Skeletal muscle cell (primary cell): ENCODE results near the gene LMBRD1.

ENCODE experiments used
- DNase-seq: peaks from one replicate; pipeline ENCODE4 v3.0.0-alpha.2; 2010; ENCODE audit warnings: low read depth
- H3K4me3 ChIP-seq: 2 replicates; pipeline ENCODE4 v1.5.1; 2011; ENCODE audit warnings: low read depth, mild to moderate bottlenecking, control low read depth, low read length, moderate library complexity

Gene LMBRD1

DNA sequence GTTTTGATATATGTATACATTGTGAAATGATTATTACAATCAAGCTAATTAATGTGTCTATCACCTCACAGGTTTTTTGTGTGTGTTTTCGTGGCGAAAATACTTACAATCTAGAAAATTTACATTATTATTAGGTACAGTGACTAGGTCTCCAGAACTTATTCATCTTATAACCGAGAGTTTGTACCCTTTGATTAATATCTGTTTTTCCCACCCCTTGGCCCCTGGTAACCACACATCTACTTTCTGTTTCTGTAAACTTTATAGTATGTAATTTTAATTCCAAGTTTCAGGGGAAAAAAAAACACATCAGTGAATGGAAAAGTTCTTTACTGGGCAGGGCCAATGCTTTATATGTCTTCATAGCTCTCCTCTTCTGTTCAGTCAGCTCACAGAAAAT, 131.4 kb downstream of the LMBRD1 start:
- DNase-seq: no peak
- H3K4me3 ChIP-seq: no peak overlapping the region

- no peak for DNase-seq
- no peak overlapping the region for H3K4me3 ChIP-seq
Observed at GRCh38 chr6:69664551-69664950, 132.3 kb downstream of the LMBRD1 start.

DNA sequence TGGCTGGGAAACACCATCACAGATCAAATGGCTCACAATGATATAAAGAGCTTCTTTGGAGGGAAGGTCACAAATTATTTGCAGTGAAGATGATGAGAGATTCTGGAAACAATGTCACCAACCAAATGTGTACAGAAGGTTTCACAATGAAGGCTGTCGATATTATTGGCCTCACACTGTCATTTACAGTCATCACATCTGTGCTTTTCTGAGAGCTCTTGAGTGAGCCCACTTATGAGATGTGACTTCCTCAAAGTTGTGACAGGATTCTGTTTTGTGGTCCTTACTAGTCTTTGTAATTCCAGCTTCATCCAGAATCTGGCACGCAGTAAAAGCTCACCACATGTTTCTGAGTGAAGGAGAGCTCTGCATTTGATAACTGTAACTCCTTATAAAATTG, 133.6 kb downstream of the LMBRD1 start:
- no peak for DNase-seq
- H3K4me3 ChIP-seq: no peak overlapping the region

DNA sequence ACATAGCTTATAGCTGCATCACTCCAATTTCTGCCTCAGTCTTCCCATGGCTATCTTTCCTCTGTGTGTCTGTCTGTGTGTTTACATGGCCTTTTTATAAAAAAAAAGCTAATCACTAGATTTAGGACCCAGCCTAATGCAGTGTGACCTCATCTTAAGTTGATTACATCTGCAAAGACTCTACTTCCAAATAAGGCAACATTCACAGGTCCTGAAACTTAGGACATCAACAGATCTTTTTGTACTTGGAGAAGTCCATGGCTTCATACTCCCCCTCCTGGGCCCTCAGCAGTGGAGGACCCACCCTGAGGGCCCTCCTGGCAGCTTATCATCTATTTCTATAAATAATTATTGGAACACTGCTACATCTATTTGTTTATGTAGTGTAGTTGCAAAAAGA, 146.1 kb downstream of the LMBRD1 start:
- H3K4me3 ChIP-seq: no peak overlapping the region
- DNase-seq: no peak

GRCh38 chr6:69647726-69648125, 149.1 kb downstream of the LMBRD1 start:
- no peak for DNase-seq
- no peak overlapping the region for H3K4me3 ChIP-seq

DNA sequence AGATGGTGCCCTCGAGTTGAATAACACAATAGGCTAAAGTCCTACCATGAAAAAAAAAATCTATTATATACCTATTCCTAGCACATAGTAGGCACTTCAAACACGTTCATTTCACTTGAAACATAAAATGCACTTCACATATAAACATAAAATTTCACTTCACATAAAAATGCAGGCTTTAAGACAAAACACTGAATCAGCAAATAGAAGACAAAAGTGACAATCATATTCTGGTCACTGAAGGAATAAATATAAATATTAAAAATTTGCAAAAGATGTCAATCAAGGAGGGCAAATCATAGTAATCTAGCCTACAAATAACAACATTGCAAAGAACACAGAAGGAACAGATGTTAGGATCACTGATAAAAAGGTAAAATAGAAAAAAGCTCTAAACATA, 153.1 kb downstream of the LMBRD1 start:
- DNase-seq: no peak

DNA sequence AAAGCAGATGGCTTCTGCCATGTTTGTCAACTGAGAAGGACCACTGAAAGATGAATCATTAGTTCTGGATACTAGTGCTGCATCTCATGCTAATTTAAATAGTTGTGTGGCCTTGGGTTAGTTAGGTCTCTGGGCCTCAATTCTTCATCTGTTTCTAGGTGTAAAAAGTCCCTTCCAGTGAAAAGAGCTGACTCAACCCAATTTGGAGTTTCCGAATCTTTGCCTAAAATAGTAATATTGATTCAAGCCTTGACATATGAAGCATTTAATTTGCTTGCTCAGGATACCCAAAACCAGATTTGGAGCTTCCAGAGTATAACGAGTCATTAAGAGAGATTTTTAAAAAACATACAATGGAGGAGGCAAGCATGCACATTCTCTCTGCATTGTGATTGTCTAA, 163.9 kb downstream of the LMBRD1 start:
- no peak overlapping the region for H3K4me3 ChIP-seq
- no peak for DNase-seq

More for the DNA sequence above, 153.1 kb downstream of the LMBRD1 start:
- H3K4me3 ChIP-seq: no peak overlapping the region

- no peak overlapping the region for H3K4me3 ChIP-seq
- no peak for DNase-seq
Observed at GRCh38 chr6:69631552-69632346, 165.1 kb downstream of the LMBRD1 start.

DNA sequence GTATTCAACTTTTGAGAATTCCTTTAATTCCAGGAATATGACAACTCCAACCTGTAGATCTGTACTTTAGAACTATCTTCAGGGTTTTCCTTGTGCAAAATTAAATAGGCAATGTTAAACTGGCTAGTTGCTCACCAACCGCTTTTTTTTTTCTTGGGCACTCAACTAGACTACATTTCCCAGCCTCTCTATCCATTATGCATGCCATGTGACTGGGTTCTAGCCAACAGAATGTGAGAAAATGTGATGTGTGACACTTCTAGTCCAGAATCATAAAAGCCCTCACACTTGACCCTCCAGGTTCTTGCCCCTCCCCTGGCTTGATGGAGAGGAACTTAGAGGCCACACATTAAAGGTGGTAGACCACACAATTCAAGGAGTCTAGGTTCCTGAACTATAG, 166.0 kb downstream of the LMBRD1 start:
- no peak for DNase-seq
- no peak overlapping the region for H3K4me3 ChIP-seq

DNA sequence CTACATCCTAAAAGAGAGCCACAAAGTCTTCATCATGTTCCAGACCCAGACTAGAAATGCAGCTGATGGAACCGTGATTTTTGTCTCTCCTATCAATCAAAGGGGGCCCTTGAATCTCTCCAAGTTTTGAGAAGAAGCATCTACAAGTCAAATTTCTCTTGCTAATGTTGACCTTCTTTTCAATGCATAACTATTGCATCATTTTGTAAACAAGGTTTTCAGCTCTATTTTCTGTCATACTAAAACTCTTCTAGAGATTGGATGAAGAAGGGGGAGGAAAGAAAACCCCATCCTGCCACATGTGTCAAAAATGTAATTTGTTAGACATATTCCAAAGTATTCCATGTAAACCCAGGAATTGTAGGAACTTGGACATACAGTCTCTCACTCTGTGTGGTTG, 169.2 kb downstream of the LMBRD1 start:
- no peak for DNase-seq
- no peak overlapping the region for H3K4me3 ChIP-seq

DNA sequence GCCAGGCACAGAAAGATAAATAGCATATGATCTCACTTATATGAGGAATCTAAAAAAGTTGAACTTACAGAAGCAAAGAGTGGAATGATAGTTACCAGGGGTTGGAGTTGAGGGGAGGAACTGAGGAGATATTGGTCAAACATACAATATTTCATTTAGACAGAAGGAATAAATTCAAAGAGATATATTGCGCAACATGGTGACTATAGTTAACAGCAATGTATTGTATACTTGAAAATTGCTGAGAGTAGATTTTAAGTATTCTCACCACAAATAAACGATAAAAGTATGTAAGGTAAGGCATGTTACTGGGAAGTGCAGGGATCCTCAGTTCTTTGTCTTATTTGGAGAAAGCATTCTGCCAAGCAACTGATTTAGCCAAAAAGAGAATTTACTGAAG, 171.9 kb downstream of the LMBRD1 start:
- DNase-seq: no peak
- H3K4me3 ChIP-seq: no peak overlapping the region
